GM12878 (cell line): ENCODE results near the gene PCDHGC5. TPM values are rescaled to one million over a fixed set of nuclear protein-coding genes. Genes with fewer than 3 reads are reported as not detected.

ENCODE experiments used
- CEBPB ChIP-seq, 2 experiments: fragments of 150-350 bp in 1 of 2; IDR thresholded peaks; 2 replicates each; pipeline ENCODE4 v1.6.1; 2012 to 2014; ENCODE audit warnings: low read depth in 2 of 2, low read length in 2 of 2, borderline replicate concordance in 1 of 2, inconsistent platforms in 1 of 2
- CHD2 ChIP-seq: IDR thresholded peaks from 2 replicates; pipeline ENCODE4 v1.6.1; 2011; ENCODE audit warnings: low read depth, low read length, improper control_type of control experiment, borderline replicate concordance
- CUX1 ChIP-seq: IDR thresholded peaks from 2 replicates; pipeline ENCODE4 v1.6.1; 2012; ENCODE audit warnings: improper control_type of control experiment, low read depth, low read length; ENCODE audit not compliant: insufficient replicate concordance
- ESRRA ChIP-seq: IDR thresholded peaks from 2 replicates; pipeline ENCODE4 v1.6.1; 2012; ENCODE audit warnings: mild to moderate bottlenecking, low read length, improper control_type of control experiment
- ETV6 ChIP-seq, 2 experiments: fragments of 450-650 bp in 1 of 2; IDR thresholded peaks in 1 of 2; conservative IDR thresholded peaks in 1 of 2; 2 replicates each; pipeline ENCODE4 v1.6.1; 2014; ENCODE audit warnings: antibody characterized with exemption in 1 of 2, borderline replicate concordance in 1 of 2, low read depth in 1 of 2, mild to moderate bottlenecking in 1 of 2, moderate library complexity in 1 of 2
- EZH2 ChIP-seq: IDR thresholded peaks from 2 replicates; pipeline ENCODE4 v1.6.1; 2012; ENCODE audit warnings: low read depth, mild to moderate bottlenecking, control low read depth, inconsistent platforms, low read length, borderline replicate concordance; ENCODE audit not compliant: control insufficient read depth
- FOS ChIP-seq: IDR thresholded peaks from 3 replicates; pipeline ENCODE4 v1.6.1; 2011; ENCODE audit warnings: borderline replicate concordance; ENCODE audit not compliant: insufficient read length; ENCODE audit errors: extremely low read depth
- HDAC6 ChIP-seq: fragments of 200-600 bp; sonication (generic); IDR thresholded peaks from one replicate; pipeline ENCODE4 v1.8.0; 2017; ENCODE audit warnings: antibody characterized with exemption; ENCODE audit not compliant: unreplicated experiment
- IKZF1 ChIP-seq: fragments of 450-650 bp; conservative IDR thresholded peaks from 2 replicates; pipeline ENCODE4 v1.6.1; 2017; ENCODE audit warnings: antibody characterized with exemption, mild to moderate bottlenecking
- IRF4 ChIP-seq: IDR thresholded peaks from 2 replicates; pipeline ENCODE4 v1.6.1; 2011; ENCODE audit warnings: low read depth, low read length
- KDM1A ChIP-seq: fragments of 200-600 bp; sonication (generic); IDR thresholded peaks from 2 replicates; pipeline ENCODE4 v1.6.1; 2016; ENCODE audit warnings: borderline replicate concordance
- LARP7 ChIP-seq: fragments of 450-650 bp; IDR thresholded peaks from 2 replicates; pipeline ENCODE4 v1.6.1; 2017; ENCODE audit warnings: mild to moderate bottlenecking
- RAD51 ChIP-seq: fragments of 450-650 bp; IDR thresholded peaks from 2 replicates; pipeline ENCODE4 v1.6.1; 2016; ENCODE audit warnings: moderate library complexity, mild to moderate bottlenecking, inconsistent platforms
- ZNF384 ChIP-seq: IDR thresholded peaks from 2 replicates; pipeline ENCODE4 v1.6.1; 2012; ENCODE audit warnings: low read depth, mild to moderate bottlenecking, low read length, improper control_type of control experiment, borderline replicate concordance
- polyA plus RNA-seq, 11 experiments: library from polyadenylated mRNA; depleted of rRNA in 4 of 11; unstranded in 6 of 11; stranded (reverse) in 5 of 11; fragments of >200 nt; fragmentation: Nextera tagmentation in 4 of 11; fragmentation: Illumina TruSeq in 1 of 11; extraction: Ambion mirVana in 4 of 11; extraction: Trizol in 1 of 11; gene quantifications; 1 replicate in 1 of 11; 2 replicates in 10 of 11; pipeline versions ENCODE4 v1.2.1 to v1.2.3, GENCODE V29; 2011 to 2016; ENCODE audit warnings: inconsistent platforms in 2 of 11, missing spikeins in 2 of 11, low read depth in 1 of 11
- total RNA-seq, 4 experiments: library from RNA; depleted of rRNA in 3 of 4; stranded (reverse); fragments of >200 nt in 3 of 4; fragmentation: Illumina TruSeq in 1 of 4; extraction: Trizol in 1 of 4; gene quantifications; 2 replicates each; pipeline versions ENCODE4 v1.2.1 to v1.2.3, GENCODE V29; 2013 to 2021
- TF ChIP-seq, protein P1 (sequence below): fragments of 450-650 bp; IDR thresholded peaks from 2 replicates; pipeline ENCODE4 v1.6.1; 2017; ENCODE audit warnings: mild to moderate bottlenecking, moderate library complexity
- TF ChIP-seq, protein P2 (sequence below): IDR thresholded peaks from 2 replicates; pipeline ENCODE4 v1.6.1; 2012; ENCODE audit warnings: low read depth, low read length, improper control_type of control experiment
- TF ChIP-seq, protein P3 (sequence below): IDR thresholded peaks from 2 replicates; pipeline ENCODE4 v1.6.1; 2012; ENCODE audit warnings: low read depth, low read length, improper control_type of control experiment

Gene PCDHGC5
- total and polyA plus RNA-seq, 10 of the 15 experiments (the other 5 are each of a cell fraction or from before 2014, with no cell fraction given): 0.05 to 0.87 (median 0.18) TPM; not detected in 2

DNA sequence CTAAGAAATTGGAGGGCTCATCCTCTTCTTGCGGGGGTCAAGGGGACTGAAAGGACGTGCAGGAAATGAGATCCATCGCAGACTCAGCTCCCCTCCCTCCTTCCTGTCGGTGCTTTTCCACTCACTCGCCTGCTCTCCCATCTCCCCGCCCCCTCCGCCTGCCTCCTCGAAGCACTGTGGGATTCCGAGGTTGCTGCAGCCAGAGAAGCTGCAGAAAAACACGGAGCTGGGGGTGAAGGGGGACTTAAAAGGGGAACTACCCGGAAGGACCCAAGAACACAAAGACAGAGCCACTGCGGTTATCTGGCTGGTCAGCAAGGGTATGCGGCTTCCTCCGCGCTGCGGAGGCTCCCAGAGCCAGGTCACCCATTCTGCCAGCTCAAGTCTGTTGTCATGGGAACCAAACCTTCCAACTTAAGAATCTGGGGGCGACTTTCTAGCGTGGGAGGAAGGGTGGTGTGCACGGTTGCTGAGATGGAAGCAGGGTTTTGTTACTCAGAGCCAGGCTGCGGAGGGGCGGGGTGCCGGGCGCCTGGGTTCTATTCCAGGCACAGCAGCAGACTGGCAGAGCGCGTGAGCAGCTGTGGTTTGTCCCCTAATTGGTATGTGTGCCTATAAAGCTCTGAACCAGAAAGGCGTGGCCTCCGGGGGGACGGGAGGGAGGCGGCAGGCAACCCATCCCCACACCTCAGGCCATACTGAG, 24.9 kb downstream of the PCDHGC5 start (continued):
- no peak for TF ChIP-seq CUX1
- TF ChIP-seq HDAC6: no peak
- TF ChIP-seq LARP7: no peak
- TF ChIP-seq IKZF1: peak; percentile 64; the same call in 1 of the 2 replicates
- no peak for TF ChIP-seq CEBPB (IDR thresholded peaks at IDR 0.05; ENCODE audit: borderline replicate concordance in 1 of 2, low read depth in 2 of 2, low read length in 2 of 2)
- TF ChIP-seq, protein P1, sequence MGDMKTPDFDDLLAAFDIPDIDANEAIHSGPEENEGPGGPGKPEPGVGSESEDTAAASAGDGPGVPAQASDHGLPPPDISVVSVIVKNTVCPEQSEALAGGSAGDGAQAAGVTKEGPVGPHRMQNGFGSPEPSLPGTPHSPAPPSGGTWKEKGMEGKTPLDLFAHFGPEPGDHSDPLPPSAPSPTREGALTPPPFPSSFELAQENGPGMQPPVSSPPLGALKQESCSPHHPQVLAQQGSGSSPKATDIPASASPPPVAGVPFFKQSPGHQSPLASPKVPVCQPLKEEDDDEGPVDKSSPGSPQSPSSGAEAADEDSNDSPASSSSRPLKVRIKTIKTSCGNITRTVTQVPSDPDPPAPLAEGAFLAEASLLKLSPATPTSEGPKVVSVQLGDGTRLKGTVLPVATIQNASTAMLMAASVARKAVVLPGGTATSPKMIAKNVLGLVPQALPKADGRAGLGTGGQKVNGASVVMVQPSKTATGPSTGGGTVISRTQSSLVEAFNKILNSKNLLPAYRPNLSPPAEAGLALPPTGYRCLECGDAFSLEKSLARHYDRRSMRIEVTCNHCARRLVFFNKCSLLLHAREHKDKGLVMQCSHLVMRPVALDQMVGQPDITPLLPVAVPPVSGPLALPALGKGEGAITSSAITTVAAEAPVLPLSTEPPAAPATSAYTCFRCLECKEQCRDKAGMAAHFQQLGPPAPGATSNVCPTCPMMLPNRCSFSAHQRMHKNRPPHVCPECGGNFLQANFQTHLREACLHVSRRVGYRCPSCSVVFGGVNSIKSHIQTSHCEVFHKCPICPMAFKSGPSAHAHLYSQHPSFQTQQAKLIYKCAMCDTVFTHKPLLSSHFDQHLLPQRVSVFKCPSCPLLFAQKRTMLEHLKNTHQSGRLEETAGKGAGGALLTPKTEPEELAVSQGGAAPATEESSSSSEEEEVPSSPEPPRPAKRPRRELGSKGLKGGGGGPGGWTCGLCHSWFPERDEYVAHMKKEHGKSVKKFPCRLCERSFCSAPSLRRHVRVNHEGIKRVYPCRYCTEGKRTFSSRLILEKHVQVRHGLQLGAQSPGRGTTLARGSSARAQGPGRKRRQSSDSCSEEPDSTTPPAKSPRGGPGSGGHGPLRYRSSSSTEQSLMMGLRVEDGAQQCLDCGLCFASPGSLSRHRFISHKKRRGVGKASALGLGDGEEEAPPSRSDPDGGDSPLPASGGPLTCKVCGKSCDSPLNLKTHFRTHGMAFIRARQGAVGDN: 0 out of 2 replicates have a peak, but pooled peaks have one; percentile 7
- peak; percentile 55; the same call in 1 of the 2 replicates for TF ChIP-seq CHD2
- TF ChIP-seq ESRRA: no peak
- TF ChIP-seq, protein P2, sequence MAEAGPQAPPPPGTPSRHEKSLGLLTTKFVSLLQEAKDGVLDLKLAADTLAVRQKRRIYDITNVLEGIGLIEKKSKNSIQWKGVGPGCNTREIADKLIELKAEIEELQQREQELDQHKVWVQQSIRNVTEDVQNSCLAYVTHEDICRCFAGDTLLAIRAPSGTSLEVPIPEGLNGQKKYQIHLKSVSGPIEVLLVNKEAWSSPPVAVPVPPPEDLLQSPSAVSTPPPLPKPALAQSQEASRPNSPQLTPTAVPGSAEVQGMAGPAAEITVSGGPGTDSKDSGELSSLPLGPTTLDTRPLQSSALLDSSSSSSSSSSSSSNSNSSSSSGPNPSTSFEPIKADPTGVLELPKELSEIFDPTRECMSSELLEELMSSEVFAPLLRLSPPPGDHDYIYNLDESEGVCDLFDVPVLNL: no peak
- TF ChIP-seq IRF4: no peak
- TF ChIP-seq FOS: no peak
- TF ChIP-seq ETV6 (conservative IDR thresholded peaks at IDR 0.05 in 1 of 2, IDR thresholded peaks at IDR 0.05 in 1 of 2; ENCODE audit: borderline replicate concordance in 1 of 2, low read depth in 1 of 2): no peak
- TF ChIP-seq KDM1A: no peak
- TF ChIP-seq RAD51: no peak
- TF ChIP-seq, protein P3, sequence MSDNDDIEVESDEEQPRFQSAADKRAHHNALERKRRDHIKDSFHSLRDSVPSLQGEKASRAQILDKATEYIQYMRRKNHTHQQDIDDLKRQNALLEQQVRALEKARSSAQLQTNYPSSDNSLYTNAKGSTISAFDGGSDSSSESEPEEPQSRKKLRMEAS: no peak; the same call in 1 of the 2 replicates
- TF ChIP-seq ZNF384: no peak
- no peak for TF ChIP-seq EZH2
